GM18505 (cell line): Measurements from ENCODE around the gene TIMM44.

ENCODE experiments used
- ATAC-seq: cut with Tn5 transposase; IDR thresholded peaks from one replicate; pipeline ENCODE4 v1.9.1; 2021; ENCODE audit not compliant: unreplicated experiment
- POLR2A ChIP-seq: IDR thresholded peaks from 4 replicates; pipeline ENCODE4 v1.6.1; 2011; ENCODE audit warnings: borderline replicate concordance; ENCODE audit not compliant: insufficient read depth, insufficient read length; ENCODE audit errors: extremely low read depth

Gene TIMM44

GRCh38 chr19:7928741-7929701 lies 14.4 kb downstream of the TIMM44 start:
- no peak for ATAC-seq
- no peak for TF ChIP-seq POLR2A

GRCh38 chr19:7928334-7928706 lies 15.1 kb downstream of the TIMM44 start:
- ATAC-seq = no peak

DNA sequence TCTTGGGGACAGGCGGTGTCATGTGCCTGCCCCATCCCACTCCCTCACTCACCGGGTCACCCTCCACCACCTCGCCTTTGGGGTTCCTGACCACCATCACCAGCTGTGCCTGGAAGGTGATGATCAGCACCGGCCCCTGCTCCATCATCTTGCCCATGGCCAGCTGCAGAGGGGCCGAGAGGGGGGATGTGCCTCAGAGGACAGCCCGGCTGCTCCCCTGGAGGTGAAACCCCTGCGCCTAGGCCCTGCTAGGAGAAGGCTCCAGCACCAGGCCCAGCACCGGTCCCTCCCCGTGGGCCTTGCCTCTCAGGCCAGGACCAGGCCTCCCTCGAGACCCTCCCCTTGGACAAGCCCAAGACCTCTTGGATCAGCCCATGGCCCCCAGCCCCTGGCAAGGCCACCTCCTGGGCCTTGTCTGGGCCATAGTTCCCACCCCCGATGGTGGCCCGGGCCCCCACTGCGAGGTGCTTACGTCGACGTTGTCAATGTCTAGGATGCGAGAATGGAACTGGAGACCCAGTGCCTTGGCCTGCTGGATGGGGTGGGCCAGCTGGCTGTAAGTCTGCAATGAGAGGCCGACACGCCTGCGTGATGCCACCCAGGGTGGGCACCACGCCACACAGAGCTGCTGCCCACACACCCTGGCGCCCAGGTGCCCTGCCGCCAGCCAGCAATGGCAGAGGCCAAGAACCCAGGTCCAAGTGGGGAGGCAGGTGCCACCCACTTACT lies 15.7 kb downstream of the TIMM44 start:
- no peak for TF ChIP-seq POLR2A
- ATAC-seq = no peak

More at GRCh38 chr19:7928334-7928706, 15.1 kb downstream of the TIMM44 start:
- no peak for TF ChIP-seq POLR2A

GRCh38 chr19:7926727-7927604 lies 16.5 kb downstream of the TIMM44 start:
- ATAC-seq = no peak
- no peak for TF ChIP-seq POLR2A

- no peak for TF ChIP-seq POLR2A
These were observed 17.3 kb downstream of the TIMM44 start, which contains the start of gene CTXN1 for GRCh38 chr19:7926021-7926726. Gene CTXN1, minus strand, starts transcription at chr19:7926135. Its CDS starts 597 bp downstream, at chr19:7925538.

DNA sequence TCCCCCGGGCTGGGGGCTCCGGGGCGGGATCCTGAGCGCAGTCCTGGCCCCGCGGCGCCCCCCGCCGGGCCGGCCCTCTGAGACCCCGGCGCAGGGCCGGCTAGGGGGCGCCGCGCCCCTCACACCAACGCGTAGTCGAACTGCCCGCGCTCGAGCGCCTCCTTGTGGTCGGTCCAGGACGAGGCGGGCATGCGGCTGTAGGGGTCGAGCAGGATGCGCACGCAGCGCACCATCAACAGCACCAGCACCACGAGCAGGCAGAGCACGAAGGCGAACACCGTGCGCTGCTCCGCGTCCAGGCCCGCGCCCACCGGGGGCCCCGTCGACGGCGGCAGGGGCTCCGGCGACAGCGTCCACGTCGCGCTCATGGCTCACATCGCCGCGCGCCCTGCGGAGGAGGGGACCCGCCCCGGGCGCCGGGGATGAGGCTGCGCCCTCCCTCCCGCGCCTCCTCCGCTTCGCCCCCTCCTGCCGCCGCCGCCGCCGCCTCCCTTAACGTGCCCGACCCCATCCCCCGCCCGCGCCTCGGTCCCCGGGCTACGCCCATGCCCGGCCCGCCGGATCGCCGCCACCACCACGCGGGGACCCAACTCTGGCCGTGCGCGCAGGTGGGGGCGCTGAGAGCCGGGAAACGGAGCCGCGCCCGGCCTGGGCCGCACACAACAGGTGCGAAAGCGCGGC lies 18.2 kb downstream of the TIMM44 start:
- no peak for TF ChIP-seq POLR2A
- no peak for ATAC-seq

More at GRCh38 chr19:7926021-7926726, 17.3 kb downstream of the TIMM44 start, which contains the start of gene CTXN1:
- no peak for ATAC-seq

DNA sequence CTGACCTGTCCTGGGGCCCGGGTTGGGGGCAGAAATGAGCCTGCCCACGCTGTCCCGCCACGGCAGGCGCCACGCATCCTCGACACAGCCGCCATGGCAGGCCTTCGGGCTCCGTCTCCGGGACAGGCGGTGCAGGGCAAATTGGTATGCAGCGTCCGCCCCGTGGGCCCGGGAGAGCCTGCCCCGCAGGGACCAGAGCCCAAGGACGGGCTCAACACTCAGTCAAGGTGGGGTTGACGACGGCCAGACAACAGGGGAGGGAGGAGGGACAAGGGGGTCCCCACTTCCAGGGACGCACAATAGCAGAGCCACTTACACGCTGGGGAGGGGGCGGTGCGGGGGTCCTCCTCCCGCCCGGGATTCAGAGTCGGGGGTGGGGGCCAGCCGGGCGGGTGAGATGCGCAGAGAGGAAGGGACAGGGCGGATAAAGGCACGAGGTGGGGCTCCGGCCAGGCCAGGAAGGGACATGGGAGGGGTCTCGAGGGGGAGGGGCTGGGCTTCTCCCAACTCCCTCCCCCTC lies 18.8 kb downstream of the TIMM44 start:
- TF ChIP-seq POLR2A = no peak
- ATAC-seq = no peak

DNA sequence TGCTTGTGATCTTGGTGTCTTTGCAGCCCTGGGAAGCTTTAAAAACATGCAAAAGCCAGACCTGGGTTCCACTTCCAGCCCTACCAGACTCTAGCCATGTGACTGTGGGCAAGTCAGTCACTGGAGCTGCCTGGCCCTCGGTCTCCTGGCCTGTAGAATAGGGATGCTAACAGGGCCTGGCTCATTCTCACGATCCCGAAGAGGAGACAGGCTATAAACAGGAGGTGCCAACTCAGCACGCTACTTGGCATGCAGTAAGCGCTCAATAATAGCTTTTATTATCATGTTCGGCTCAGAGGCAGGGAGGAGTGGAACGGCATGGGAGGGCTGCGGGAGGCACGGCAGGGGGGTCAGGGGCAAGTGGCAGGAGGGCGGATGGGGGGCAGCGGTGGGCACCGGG lies 19.2 kb downstream of the TIMM44 start:
- no peak for ATAC-seq
- no peak for TF ChIP-seq POLR2A

DNA sequence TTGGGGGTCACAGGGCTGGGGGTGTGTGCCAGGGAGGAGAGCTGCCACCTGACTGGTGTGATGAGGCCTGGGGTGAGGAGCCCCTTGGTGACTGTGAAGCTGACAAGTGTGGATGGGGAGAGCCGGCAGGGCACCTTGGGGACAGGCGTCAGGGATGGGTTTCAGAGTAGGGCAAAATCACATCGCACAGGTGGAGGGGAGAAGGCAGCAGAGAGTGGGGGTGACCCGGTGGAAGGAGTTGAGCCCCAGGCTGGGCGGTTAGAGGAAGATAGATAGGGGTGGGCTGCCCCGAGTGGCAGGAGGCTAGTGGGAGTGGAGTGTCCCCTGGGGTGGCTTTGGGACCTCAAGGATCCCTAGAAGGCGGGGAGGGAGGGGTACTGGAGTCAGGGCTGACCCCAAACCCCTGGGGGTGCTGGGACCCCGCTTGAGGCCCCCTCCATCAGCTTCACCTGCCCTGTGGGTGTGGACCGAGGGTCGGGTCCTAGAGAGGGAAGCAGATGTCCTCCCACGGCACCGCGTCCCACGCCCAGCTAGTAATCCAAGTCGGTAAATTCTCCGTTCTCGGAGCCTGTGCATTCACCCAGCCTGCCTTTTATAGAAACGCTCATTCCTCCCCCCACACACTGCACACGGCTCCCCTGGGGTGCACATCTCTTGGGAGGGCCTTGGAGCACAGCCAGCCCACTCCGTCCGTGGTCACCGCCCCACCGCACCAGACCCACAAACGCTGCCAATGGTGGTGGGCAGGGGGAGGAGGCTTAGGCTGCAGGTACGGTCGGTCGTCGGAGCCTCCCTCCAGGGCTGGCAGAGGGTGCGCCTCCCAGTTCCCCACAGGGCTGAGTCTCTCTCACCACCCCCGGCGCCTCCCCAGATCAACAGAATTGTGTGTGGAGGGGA lies 19.9 kb downstream of the TIMM44 start:
- ATAC-seq = no peak
- TF ChIP-seq POLR2A = no peak

DNA sequence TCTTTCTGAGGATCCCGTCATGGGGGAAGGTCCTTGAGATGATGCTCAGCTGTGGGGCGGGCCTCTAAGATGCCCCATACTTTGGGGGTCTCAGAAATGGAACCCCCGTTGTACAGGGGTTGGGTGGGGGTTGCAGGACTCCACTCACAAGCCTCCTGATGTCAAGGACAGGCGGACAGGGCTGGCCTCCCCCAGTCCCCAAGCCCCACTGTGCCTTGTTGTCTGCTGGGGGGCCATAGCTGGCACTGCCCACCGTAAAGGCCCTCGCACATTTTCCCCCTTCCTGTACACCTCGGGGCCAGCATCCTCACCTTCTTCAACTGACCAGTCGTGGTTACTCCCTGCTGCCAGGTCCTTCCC lies 20.6 kb downstream of the TIMM44 start:
- TF ChIP-seq POLR2A = no peak
- no peak for ATAC-seq

GRCh38 chr19:7921967-7922835 lies 21.3 kb downstream of the TIMM44 start:
- ATAC-seq = no peak
- TF ChIP-seq POLR2A = no peak
